Ishikawa (cell line): Measurements from ENCODE around the gene TAGAP.

ENCODE experiments used
- CEBPB ChIP-seq: IDR thresholded peaks from 2 replicates; pipeline ENCODE4 v1.6.1; 2012
- CREB1 ChIP-seq: IDR thresholded peaks from 2 replicates; pipeline ENCODE4 v1.6.1; 2012; ENCODE audit warnings: low read depth
- EGR1 ChIP-seq: IDR thresholded peaks from 2 replicates; pipeline ENCODE4 v1.6.1; 2012
- EP300 ChIP-seq: IDR thresholded peaks from 2 replicates; pipeline ENCODE4 v1.6.1; 2012; ENCODE audit warnings: borderline replicate concordance
- FOXM1 ChIP-seq: IDR thresholded peaks from 2 replicates; pipeline ENCODE4 v1.6.1; 2012; ENCODE audit warnings: low read depth, borderline replicate concordance
- NFIC ChIP-seq: IDR thresholded peaks from 2 replicates; pipeline ENCODE4 v1.6.1; 2012
- RAD21 ChIP-seq: IDR thresholded peaks from 2 replicates; pipeline ENCODE4 v1.6.1; 2012; ENCODE audit warnings: low read depth
- REST ChIP-seq: IDR thresholded peaks from 2 replicates; pipeline ENCODE4 v1.6.1; 2012; ENCODE audit warnings: low read depth, mild to moderate bottlenecking
- TAF1 ChIP-seq: IDR thresholded peaks from 2 replicates; pipeline ENCODE4 v1.6.1; 2012; ENCODE audit warnings: low read depth, mild to moderate bottlenecking
- TCF12 ChIP-seq: IDR thresholded peaks from 2 replicates; pipeline ENCODE4 v1.6.1; 2012; ENCODE audit warnings: low read depth
- TEAD4 ChIP-seq: IDR thresholded peaks from 2 replicates; pipeline ENCODE4 v1.6.1; 2012
- USF1 ChIP-seq: IDR thresholded peaks from 2 replicates; pipeline ENCODE4 v1.6.1; 2012
- YY1 ChIP-seq: IDR thresholded peaks from 2 replicates; pipeline ENCODE4 v1.6.1; 2012; ENCODE audit warnings: low read depth
- ZBTB7A ChIP-seq: IDR thresholded peaks from 2 replicates; pipeline ENCODE4 v1.6.1; 2012; ENCODE audit warnings: low read depth
- TF ChIP-seq, protein P1 (sequence below): IDR thresholded peaks from 2 replicates; pipeline ENCODE4 v1.6.1; 2012

Gene TAGAP

DNA sequence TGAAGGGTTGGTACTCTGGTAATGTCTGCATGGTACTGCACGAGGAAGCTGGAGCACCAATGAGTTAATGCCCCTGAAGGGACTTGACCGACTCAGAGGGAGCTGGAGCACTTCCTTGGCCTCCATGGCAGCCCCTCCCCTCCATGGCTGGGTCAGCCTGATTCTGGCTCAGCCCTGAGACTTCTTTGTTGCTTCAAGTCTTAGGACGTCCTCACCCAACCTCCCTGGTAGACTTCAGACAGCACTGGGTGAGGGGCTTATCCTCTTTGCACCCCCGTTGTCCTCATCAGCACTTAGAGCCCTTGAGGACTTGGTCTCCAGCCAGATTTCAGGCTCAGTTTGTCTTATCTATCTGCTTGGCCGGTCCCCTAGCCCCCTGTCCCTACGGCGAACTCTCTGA lies 16.4 kb upstream of the TAGAP start:
- TF ChIP-seq TAF1 = no peak
- no peak for TF ChIP-seq CEBPB
- TF ChIP-seq NFIC = no peak
- no peak for TF ChIP-seq EGR1
- TF ChIP-seq, protein P1, sequence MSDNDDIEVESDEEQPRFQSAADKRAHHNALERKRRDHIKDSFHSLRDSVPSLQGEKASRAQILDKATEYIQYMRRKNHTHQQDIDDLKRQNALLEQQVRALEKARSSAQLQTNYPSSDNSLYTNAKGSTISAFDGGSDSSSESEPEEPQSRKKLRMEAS = no peak
- TF ChIP-seq CREB1 = no peak
- no peak for TF ChIP-seq EP300
- TF ChIP-seq TEAD4 = no peak
- no peak for TF ChIP-seq RAD21

GRCh38 chr6:159059885-159060506 lies 15.2 kb upstream of the TAGAP start:
- TF ChIP-seq REST = no peak
- TF ChIP-seq EGR1 = no peak
- TF ChIP-seq TAF1 = no peak
- TF ChIP-seq RAD21 = no peak
- no peak for TF ChIP-seq NFIC
- TF ChIP-seq FOXM1 = no peak
- no peak for TF ChIP-seq CEBPB
- TF ChIP-seq USF1 = no peak
- TF ChIP-seq, protein P1 = no peak
- no peak for TF ChIP-seq CREB1
- no peak for TF ChIP-seq EP300
- TF ChIP-seq ZBTB7A = no peak
- TF ChIP-seq TEAD4 = no peak
- no peak for TF ChIP-seq TCF12

- no peak for TF ChIP-seq TAF1
- no peak for TF ChIP-seq EP300
- no peak for TF ChIP-seq CREB1
- TF ChIP-seq TCF12 = no peak
- no peak for TF ChIP-seq RAD21
- TF ChIP-seq CEBPB = no peak
- TF ChIP-seq ZBTB7A = no peak
- no peak for TF ChIP-seq USF1
- TF ChIP-seq TEAD4 = no peak
- TF ChIP-seq FOXM1 = no peak
- no peak for TF ChIP-seq NFIC
- no peak for TF ChIP-seq EGR1
Measured at GRCh38 chr6:159059141-159059540, 14.3 kb upstream of the TAGAP start.

DNA sequence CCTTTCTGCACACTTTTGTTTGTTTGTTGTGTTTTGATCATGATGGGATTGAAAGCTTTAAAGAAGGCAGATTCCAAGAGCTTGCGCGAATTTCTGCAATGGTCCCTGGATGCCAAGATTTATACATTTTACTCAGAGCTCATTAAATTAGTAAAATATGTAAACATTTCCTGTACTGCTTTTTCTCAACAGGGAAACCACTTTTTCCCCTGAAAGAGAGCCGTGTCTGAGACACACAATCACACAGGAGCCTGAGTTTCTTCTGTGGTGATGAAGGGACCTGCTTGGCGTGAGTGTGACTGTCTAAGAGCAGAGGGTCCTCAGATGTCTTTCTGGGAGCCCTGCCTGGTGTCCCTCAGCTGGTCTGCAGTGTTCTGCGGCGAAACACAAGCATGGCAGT lies 12.1 kb upstream of the TAGAP start:
- TF ChIP-seq TAF1 = no peak
- TF ChIP-seq TCF12 = no peak
- TF ChIP-seq CREB1 = no peak
- no peak for TF ChIP-seq USF1
- TF ChIP-seq, protein P1 = no peak
- no peak for TF ChIP-seq NFIC
- no peak for TF ChIP-seq EGR1
- no peak for TF ChIP-seq FOXM1
- no peak for TF ChIP-seq ZBTB7A
- TF ChIP-seq RAD21 = no peak
- TF ChIP-seq REST = no peak
- no peak for TF ChIP-seq EP300

DNA sequence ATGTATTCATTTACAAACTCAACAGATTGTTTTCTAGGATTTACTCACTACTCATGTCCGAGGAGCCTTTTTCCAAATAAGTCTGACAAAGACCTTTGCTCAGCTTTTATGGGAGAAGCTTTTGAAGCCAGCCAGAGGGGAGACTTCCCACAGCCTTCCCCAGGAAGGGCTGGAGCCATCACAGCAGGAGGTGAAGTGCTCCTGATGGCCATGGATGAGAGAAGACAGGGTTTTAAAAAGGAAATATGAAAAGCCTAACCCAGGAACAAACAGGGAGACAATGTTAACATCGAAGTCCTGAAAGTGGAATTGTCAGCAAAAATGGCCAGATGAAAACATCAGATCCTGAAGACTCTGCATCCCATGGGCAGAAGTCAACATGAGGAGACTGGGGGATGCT lies 11.6 kb upstream of the TAGAP start:
- TF ChIP-seq YY1 (no peak), RAD21 (no peak), CREB1 (no peak), TEAD4 (no peak), NFIC (no peak)
